K562 (cell line): Measurements from ENCODE around the gene SLC45A3. TPM values are rescaled to one million over a fixed set of nuclear protein-coding genes. Genes with fewer than 3 reads are reported as not detected.

ENCODE experiments used
- CTBP1 ChIP-seq: fragments of 450-650 bp; IDR thresholded peaks from 2 replicates; pipeline ENCODE4 v1.6.1; 2016; ENCODE audit warnings: borderline replicate concordance
- HNRNPLL ChIP-seq: fragments of 200-400 bp; formaldehyde crosslinking; IDR thresholded peaks from 2 replicates; pipeline ENCODE4 v1.6.1; 2017; ENCODE audit warnings: low read length, low read depth, mild to moderate bottlenecking; ENCODE audit not compliant: poor library complexity, severe bottlenecking
- JUND ChIP-seq, 2 experiments: IDR thresholded peaks; 2 replicates in 1 of 2; 3 replicates in 1 of 2; pipeline ENCODE4 v1.6.1; 2011; ENCODE audit warnings: borderline replicate concordance in 2 of 2, low read depth in 2 of 2, low read length in 2 of 2, improper control_type of control experiment in 1 of 2, missing biosample characterization in 1 of 2, missing genetic modification characterization in 1 of 2, missing genetic modification reagents in 1 of 2
- NCOA4 ChIP-seq: fragments of 450-650 bp; IDR thresholded peaks from 2 replicates; pipeline ENCODE4 v1.6.1; 2018; ENCODE audit warnings: mild to moderate bottlenecking; ENCODE audit not compliant: partially characterized antibody
- ZNF175 ChIP-seq: fragments of 200-800 bp; sonication (Bioruptor generic); IDR thresholded peaks from 2 replicates; pipeline ENCODE4 v1.6.1; 2016; ENCODE audit warnings: low read depth, mild to moderate bottlenecking, missing genetic modification characterization, missing compliant biosample characterization
- ZNF239 ChIP-seq: fragments of 250-450 bp; sonication (Bioruptor Pico); IDR thresholded peaks from 2 replicates; pipeline ENCODE4 v1.4.0; 2020; ENCODE audit warnings: mild to moderate bottlenecking
- ZNF263 ChIP-seq: sonication (generic); formaldehyde crosslinking; IDR thresholded peaks from 2 replicates; pipeline ENCODE4 v1.8.0; 2022; ENCODE audit warnings: mild to moderate bottlenecking, missing genetic modification reagents, borderline replicate concordance
- ZNF431 ChIP-seq: sonication (generic); formaldehyde crosslinking; IDR thresholded peaks from 2 replicates; pipeline ENCODE4 v1.8.0; 2022; ENCODE audit warnings: mild to moderate bottlenecking, missing genetic modification reagents
- polyA plus RNA-seq, 8 experiments: library from polyadenylated mRNA; depleted of rRNA in 4 of 8; stranded (reverse) in 5 of 8; unstranded in 3 of 8; fragments of >200 nt; fragmentation: Nextera tagmentation in 2 of 8; fragmentation: Illumina TruSeq in 1 of 8; extraction: Ambion mirVana in 2 of 8; extraction: Trizol in 1 of 8; gene quantifications; 2 replicates each; pipeline versions ENCODE4 v1.2.1 to v1.2.3, GENCODE V29; 2011 to 2014; ENCODE audit warnings: inconsistent platforms in 1 of 8, missing spikeins in 1 of 8
- total RNA-seq, 7 experiments: library from RNA; depleted of rRNA in 6 of 7; stranded (reverse); fragments of >200 nt in 6 of 7; fragmentation: Illumina TruSeq in 2 of 7; extraction: Trizol in 2 of 7; gene quantifications; 2 replicates each; pipeline versions ENCODE4 v1.2.1 to v1.2.3, GENCODE V29; 2011 to 2021; ENCODE audit warnings: low replicate concordance in 1 of 7
- TF ChIP-seq, protein P1 (sequence below), 2 experiments: fragments of 450-650 bp in 1 of 2; sonication (generic) in 1 of 2; formaldehyde crosslinking in 1 of 2; IDR thresholded peaks; 2 replicates each; pipeline versions ENCODE4 v1.7.1 to v1.9.0; 2016 to 2022; ENCODE audit warnings: inconsistent platforms in 1 of 2, mild to moderate bottlenecking in 1 of 2, missing genetic modification reagents in 1 of 2
- TF ChIP-seq, protein P2 (sequence below), 3 experiments: IDR thresholded peaks in 2 of 3; conservative IDR thresholded peaks in 1 of 3; 2 replicates each; pipeline ENCODE4 v1.5.1; 2011 to 2012; ENCODE audit warnings: low read length in 3 of 3, mild to moderate bottlenecking in 3 of 3, control low read depth in 2 of 3, improper control_type of control experiment in 1 of 3, inconsistent platforms in 1 of 3, low read depth in 1 of 3, mixed read lengths in 1 of 3, moderate library complexity in 1 of 3; ENCODE audit not compliant: insufficient read depth in 2 of 3
- TF ChIP-seq, protein P3 (sequence below): sonication (generic); formaldehyde crosslinking; IDR thresholded peaks from 2 replicates; pipeline ENCODE4 v1.8.0; 2022; ENCODE audit warnings: missing genetic modification reagents, mild to moderate bottlenecking, moderate library complexity, borderline replicate concordance

The SLC45A3 gene
- total and polyA plus RNA-seq, 9 of the 15 experiments (the other 6 are each of a cell fraction or from before 2014, with no cell fraction given) = 0.06 to 3.3 (median 1.3) TPM

DNA sequence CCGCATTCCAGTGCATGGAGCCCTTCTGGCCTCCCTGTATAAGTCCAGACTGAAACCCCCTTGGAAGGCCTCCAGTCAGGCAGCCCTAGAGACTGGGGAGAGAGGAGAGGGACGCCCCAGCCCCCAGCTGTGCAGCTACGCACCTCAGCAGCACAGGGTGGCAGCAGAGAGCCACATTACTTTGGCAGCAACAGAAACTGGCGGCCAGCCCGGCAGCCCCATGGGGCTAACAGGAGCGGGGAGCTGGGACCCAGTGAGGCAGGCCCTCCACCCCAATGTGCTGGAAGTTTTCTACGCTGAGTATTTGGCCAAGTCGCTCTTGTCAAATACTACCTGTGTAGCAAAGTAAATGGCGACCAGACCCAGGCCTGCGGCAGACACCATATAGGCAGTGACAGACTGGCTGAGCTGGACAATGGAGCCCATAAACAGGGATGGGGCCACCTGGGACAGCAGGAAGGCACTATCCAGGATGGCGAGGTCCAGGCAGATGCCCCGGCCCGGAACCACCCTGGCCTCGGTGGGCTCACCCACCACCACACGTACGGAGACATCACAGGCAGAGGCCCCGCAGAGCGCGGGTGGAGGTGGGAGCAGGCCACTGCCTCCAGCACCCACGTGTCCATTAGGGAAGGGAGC lies 21.2 kb downstream of the SLC45A3 start (continued):
- TF ChIP-seq, protein P1, sequence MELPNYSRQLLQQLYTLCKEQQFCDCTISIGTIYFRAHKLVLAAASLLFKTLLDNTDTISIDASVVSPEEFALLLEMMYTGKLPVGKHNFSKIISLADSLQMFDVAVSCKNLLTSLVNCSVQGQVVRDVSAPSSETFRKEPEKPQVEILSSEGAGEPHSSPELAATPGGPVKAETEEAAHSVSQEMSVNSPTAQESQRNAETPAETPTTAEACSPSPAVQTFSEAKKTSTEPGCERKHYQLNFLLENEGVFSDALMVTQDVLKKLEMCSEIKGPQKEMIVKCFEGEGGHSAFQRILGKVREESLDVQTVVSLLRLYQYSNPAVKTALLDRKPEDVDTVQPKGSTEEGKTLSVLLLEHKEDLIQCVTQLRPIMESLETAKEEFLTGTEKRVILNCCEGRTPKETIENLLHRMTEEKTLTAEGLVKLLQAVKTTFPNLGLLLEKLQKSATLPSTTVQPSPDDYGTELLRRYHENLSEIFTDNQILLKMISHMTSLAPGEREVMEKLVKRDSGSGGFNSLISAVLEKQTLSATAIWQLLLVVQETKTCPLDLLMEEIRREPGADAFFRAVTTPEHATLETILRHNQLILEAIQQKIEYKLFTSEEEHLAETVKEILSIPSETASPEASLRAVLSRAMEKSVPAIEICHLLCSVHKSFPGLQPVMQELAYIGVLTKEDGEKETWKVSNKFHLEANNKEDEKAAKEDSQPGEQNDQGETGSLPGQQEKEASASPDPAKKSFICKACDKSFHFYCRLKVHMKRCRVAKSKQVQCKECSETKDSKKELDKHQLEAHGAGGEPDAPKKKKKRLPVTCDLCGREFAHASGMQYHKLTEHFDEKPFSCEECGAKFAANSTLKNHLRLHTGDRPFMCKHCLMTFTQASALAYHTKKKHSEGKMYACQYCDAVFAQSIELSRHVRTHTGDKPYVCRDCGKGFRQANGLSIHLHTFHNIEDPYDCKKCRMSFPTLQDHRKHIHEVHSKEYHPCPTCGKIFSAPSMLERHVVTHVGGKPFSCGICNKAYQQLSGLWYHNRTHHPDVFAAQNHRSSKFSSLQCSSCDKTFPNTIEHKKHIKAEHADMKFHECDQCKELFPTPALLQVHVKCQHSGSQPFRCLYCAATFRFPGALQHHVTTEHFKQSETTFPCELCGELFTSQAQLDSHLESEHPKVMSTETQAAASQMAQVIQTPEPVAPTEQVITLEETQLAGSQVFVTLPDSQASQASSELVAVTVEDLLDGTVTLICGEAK (IDR thresholded peaks at IDR 0.05) = no peak
- TF ChIP-seq, protein P1 (CRISPR knock-in tag; IDR thresholded peaks at IDR 0.05) = no peak
- TF ChIP-seq, protein P2, sequence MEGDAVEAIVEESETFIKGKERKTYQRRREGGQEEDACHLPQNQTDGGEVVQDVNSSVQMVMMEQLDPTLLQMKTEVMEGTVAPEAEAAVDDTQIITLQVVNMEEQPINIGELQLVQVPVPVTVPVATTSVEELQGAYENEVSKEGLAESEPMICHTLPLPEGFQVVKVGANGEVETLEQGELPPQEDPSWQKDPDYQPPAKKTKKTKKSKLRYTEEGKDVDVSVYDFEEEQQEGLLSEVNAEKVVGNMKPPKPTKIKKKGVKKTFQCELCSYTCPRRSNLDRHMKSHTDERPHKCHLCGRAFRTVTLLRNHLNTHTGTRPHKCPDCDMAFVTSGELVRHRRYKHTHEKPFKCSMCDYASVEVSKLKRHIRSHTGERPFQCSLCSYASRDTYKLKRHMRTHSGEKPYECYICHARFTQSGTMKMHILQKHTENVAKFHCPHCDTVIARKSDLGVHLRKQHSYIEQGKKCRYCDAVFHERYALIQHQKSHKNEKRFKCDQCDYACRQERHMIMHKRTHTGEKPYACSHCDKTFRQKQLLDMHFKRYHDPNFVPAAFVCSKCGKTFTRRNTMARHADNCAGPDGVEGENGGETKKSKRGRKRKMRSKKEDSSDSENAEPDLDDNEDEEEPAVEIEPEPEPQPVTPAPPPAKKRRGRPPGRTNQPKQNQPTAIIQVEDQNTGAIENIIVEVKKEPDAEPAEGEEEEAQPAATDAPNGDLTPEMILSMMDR (IDR thresholded peaks at IDR 0.05 in 2 of 3, conservative IDR thresholded peaks at IDR 0.05 in 1 of 3; ENCODE audit: insufficient read depth in 2 of 3, low read depth in 1 of 3, low read length in 3 of 3) = peak; percentile 96
- TF ChIP-seq NCOA4 (no peak), JUND (IDR thresholded peaks at IDR 0.05; ENCODE audit: borderline replicate concordance, low read depth, low read length) (peak; percentile 50; the same call in 1 of the 2 replicates), JUND (tag; IDR thresholded peaks at IDR 0.05; ENCODE audit: borderline replicate concordance, low read depth, low read length) (no peak; the same call in 2 of the 3 replicates), CTBP1 (peak; percentile 23; the same call in 1 of the 2 replicates), ZNF239 (no peak), ZNF263 (CRISPR knock-in tag) (peak; percentile 47; the same call in 1 of the 2 replicates), HNRNPLL (peak; percentile 34), ZNF175 (CRISPR knock-in tag) (no peak), ZNF431 (0 out of 2 replicates have a peak, but pooled peaks have one; percentile 67)
- TF ChIP-seq, protein P3, sequence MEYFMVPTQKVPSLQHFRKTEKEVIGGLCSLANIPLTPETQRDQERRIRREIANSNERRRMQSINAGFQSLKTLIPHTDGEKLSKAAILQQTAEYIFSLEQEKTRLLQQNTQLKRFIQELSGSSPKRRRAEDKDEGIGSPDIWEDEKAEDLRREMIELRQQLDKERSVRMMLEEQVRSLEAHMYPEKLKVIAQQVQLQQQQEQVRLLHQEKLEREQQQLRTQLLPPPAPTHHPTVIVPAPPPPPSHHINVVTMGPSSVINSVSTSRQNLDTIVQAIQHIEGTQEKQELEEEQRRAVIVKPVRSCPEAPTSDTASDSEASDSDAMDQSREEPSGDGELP (CRISPR knock-in tag) = peak; percentile 93
